Stimulated activated CD8-positive, alpha-beta memory T cell treated with anti-CD3 and anti-CD28 coated beads, Interleukin-7, amount 100 ng/mL, for 48 hours (primary cell): Measurements from ENCODE around the gene RDH12.
"Not testable (repeated sequence)": the region's sequence is repeated elsewhere in the genome, so short reads cannot be mapped to it uniquely, and the experiment has no call there.

Experiments
- DNase-seq, 2 donors: peaks; one replicate each; pipeline ENCODE4 v3.0.0-alpha.2; 2020; ENCODE audit warnings: low read depth in 1 of 2; ENCODE audit errors: extremely low read depth in 1 of 2

RDH12 gene

DNA sequence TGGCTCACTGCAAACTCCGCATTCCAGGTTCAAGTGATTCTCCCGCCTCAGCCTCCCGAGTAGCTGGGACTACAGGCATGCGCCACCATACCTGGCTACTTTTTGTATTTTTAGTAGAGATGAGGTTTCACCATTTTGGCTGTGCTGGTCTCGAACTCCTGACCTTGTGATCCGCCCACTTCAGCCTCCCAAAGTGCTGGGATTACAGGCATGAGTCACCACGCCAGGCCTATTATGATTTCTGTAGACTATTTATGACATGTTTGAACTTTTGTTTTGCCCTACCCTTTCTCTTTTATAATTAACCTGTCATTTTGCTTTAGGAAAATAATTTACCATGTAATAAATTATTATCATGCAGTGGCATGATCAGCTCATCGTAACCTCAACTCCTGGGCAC lies at the start of gene RDH12:
RDH12 (plus strand) TSS at position 395 of the 400 bp plus-strand sequence. CDS start 20,757 bp downstream, outside the sequence.
- not testable (repeated sequence) for DNase-seq

DNA sequence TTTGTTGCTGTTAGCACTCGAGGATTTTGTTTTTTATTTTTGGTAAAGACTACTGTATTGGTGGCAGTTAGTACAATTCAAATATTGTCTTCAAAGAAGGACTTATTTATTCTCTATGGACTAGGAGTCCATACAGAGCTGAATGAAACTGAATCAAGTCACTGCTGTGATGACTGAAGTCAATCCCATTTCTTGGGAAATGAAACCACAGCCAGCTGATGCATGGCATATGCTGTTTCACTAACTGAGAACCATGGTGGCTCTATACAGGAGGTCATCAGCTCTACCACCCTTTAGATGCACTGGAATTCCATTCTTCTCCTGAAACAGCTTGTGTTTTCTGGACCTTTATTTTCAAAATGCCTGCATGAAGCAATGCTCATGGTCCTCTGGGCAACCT lies 49.5 kb upstream of the RDH12 start:
- no peak for DNase-seq

DNA sequence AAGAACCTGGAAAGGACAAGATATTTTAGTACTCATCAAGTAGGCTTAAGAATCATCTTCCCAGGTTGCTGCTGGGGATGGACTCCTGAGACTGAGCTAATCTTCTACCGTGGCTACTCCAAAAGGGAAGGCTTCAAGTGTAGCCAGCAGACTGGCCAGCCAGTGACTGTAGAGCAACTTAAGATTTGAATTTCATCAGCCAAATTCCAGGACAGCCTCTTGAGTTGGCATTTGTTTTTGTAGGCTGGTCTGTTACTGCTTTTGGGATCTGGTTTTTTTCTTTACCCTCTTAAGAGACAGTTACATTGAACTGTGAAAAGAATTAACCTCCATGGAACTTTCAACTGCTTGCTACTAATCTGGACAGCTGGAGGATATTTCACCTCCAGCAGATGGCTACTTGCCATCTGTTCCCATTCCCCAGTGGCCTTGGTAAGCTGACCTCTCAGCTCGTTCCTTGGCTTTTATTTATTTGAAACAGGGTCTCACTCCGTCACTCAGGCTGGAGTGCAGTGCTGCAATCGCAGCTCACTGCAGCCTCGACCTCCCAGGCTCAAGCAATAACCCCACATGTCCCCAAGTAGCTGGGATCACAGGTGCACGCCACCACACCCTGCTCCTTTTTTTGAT lies 47.9 kb upstream of the RDH12 start:
- DNase-seq, result no peak

DNA sequence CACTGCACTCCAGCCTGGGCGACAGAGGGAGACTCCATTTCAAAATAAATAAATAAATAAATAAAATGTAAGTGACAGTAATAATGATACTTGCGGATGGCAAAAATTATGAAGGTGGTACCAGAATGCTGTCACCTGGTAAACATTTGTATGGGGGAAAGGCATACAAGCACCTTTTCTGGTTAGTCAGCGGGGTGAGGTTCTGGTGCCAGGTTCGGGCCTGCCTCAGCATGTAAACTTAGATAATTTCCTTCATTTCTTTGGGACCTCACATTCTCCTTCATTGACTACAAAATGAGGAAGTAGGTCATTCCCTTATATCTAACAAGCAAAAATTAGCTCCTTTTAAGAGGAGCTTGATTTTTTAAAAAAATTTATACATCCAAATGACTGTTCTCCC lies 38.1 kb upstream of the RDH12 start:
- no peak for DNase-seq

DNA sequence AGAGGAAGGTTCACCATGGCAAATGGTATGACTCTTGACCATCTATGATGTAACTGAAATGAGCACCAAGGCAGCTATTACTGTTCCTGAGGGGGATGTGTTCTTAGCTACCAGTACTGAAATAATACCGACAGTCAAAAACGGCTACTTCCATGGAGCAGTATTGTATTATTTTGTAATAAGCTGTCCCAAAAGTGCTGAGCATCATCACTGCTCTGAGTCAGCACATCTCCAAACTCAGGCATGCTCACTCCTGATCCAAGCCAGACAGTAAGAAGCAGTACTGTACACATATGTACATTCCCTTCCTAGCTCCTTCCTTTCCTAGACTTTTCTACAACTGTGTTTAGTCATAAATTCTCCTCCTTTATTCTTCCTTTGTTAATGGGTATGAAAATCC lies 35.8 kb upstream of the RDH12 start:
- no peak for DNase-seq

DNA sequence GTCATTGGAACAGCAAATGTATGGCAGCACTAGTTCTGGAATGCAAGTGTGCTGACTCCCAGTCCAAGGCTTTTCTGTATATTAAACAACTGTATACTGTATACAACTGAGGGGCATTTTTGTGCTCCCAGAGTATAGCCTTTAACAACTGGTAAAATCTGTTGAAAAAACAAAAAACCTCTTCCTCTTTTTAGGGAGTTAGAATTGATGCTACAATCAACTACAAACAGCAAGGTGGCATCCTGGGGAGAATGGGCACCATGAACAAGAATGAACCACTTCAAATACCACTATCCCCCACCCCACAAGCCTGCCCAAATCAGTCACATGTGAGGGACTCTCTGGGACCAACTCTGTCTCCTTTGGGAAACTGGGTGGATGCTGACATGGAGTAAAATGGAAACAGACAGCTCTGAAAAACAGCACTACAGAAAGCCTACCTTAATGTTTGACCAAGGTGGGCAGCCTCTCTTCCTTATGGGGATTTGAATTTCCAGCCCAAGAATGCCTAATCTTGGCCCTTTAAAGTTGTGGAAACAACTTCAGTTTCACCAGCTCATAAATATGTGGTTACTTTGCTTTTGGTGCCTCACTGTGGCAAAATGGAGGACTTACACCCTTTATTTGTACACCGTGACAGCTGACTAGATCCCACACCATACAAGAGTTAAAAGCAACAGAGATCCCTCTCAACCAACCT lies 34.8 kb upstream of the RDH12 start:
- no peak for DNase-seq

DNA sequence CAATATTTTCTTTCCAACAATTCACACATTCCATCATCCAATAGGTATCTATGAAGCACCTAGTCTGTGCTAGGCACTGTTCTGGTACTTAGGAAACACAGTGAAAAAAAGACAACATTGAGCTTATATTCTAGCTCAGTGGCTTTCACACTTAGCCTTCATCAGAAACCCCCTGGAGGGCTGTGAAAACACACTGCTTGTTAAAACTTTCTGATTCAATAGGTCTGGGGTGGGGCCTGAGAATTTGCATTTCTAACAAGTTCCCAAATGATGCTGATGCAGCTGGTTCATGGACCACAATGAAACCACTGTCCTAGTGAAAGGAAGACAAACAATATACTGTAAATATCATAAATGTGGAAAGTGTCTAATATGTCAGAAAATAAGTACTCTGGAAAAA lies 33.1 kb upstream of the RDH12 start:
- no peak for DNase-seq

DNA sequence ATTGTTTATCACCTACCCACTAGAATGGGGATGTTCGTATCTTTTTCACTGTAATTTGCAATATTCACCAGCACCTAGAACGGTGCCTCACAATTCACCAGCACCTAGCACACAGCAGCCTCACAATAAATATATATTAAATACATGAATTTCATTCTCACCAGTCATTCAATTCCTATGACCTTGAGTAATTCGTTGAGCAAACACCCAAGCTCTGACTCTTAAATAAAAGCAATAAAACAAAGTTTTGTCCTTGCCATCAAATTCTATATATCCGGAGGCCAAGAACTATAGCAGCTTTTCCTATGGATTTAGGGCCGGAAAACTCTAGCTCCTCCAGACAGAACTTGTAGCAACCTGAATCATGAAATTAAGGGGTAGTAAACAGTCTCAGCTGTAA lies 28.2 kb upstream of the RDH12 start:
- no peak for DNase-seq

DNA sequence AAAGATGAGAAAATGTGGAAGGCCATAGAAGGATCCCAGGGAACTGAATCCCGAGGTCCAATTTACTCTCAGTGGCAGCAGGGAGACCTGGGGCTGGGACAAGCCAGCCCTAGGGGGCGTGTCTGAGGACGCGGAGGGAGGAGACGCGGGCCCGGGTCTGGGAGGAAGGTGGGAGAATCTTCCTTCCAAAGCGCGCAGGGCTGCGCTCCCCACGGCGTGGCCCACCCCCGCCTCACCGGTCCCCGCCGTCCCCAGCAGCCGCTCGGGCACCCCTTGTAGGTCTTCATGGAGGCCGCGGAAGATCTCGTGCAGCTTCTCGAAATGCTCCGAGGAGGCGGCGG lies 27.6 kb upstream of the RDH12 start:
- peak; percentile 29 to 32 for DNase-seq

DNA sequence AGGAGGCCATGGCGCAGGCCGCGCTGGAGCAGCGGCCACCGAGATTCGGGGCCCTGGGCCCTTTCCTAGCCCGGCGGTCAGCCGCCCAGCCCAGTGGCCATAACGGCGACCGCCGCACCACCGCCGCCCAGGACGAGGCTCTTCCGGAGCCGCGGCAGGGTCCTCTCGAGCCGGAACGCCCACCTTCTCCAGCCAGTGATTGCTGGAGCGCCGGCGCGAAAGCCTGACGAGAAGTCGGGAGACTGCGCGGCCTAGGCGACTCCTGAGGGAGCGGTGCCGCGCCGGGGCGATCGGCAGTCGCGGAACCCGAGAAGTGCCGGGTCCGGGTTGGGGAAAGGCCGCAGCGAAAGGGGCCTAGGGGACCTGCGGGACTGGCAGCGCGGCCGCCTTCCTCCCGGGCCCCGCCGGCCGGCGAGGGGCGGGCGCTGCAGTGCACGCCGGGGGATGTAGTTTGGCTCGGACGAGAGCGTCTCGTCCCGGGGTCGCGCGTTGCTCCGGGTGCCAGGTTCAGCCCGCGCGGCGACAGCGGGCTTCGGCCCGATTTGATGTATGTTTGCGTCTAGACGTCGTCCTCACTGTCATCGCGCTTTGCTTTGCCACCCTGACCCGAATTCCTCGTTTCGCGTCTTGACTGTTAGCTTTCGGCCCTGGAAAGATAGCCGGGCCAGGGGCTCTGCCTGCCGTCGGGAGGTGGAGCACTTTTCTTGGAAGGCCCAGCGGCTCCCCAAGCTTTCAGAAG lies 27.0 kb upstream of the RDH12 start, which contains the start of gene VTI1B:
VTI1B (minus strand) TSS at position 153 of the 739 bp plus-strand sequence; CDS start at position 10, 143 bp downstream.
- DNase-seq, result peak; percentile 57 to 64

DNA sequence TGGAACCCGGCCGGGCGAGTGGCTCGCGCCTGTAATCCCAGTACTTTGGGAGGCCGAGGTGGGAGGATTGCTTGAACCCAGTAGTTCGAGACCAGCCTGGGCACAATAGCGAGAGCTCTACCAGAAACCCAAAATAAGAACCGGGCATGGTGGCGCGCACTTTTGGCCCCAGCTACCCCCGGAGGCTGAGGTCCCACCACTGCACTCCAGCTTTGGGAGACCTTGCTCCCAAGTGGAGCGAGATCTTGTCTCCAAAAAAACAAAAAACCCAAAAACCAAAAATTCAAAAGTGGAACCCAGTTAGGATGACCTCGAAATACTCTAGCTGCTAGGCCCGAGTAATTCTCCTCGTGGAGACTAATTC lies 26.5 kb upstream of the RDH12 start:
- no peak for DNase-seq

DNA sequence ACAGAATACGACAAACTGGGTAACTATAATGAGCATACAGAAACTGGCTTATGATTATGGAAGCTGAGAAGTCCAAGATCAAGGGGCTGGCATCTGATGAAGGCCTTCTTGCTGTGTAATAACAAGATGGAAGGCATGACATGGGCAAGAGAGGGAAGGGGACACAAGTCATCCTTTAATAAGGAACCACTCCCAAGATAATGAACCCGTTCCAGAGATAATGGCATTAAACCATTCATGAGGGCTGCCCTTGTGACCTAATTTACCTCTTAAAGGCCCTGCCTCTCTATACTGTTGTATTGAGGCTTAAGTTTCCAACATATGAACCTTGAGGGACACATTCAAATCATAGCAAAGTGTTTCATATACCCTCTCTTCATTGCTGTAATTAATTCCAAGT lies 22.7 kb upstream of the RDH12 start:
- DNase-seq, result no peak

DNA sequence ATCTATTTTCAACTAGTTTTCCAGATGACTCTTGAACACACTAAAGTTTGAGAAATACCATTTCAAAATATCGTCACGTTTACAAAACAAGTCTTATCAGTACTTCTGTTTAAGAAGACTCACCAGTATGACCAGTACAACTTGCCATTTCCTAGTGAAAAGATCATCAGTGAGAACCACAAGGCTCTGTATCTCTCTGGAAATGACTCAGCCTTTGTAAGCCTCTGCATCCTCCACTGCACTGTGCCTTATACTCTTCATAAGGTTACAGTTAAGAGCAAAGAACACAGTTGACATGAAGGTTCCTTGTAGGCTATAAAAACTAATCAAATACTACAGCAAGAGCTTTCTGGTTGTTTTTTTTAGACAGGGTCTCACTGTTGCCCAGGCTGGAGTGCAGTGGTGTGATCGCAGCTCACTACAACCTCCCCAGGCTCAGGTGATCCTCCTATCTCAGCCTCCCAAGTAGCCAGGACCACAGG lies 21.5 kb upstream of the RDH12 start:
- DNase-seq, result no peak

DNA sequence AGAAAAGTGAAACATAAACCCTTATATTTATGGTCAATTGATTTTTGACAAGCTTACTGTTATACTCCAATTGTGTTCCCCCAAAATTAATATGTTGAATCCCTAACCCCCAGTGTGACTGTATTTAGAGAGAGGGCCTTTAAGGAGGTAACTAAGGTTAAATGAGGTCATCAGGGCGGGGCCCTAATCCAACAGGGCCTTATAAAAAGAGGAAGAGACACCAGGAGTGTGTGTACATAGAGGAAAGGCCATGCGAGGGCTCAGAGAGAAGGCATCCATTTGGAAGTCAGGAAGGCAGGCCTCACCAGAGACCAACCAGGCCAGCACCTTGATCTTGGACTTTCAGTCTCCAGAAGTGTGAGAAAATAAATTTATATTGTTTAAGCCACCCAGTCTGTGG lies 20.7 kb upstream of the RDH12 start:
- no peak for DNase-seq

DNA sequence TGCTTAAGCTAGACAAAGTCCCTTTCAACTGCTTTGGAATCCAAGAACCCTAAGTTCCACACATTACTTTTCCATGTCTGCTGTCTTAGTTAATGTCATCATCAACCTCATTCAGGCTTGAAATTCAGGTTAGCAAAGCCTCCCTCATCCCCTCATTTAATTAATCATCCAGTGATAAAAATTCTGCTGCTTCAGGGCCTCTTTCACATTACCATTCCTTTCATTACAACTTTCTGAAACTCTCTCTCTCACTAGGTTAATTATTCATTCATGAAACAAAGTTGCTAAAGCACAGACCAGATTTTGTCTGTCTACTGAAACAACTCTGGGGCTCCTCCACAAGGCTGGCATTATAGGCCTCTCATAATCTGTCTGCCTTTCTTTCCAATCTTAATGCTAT lies 17.8 kb upstream of the RDH12 start:
- no peak for DNase-seq

DNA sequence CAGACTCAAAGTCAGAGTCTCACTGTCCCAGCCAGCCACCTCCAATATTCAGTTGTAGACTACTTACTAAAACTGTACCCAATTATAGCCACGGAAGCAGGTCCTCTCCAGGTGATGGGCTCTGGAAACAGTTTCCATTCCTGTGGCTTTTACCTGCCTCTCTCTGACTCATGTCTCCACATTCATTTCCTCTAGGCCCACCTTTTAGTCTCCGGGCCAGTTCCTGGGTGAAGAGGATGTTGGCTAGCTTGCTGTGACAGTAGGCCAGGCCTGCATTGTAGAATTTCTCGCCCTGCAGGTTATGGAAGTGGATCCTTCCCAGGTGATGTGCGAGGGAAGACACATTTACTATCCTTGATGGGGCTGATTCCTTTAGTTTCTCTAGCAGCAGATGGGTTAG lies 11.7 kb upstream of the RDH12 start:
- DNase-seq, result no peak

DNA sequence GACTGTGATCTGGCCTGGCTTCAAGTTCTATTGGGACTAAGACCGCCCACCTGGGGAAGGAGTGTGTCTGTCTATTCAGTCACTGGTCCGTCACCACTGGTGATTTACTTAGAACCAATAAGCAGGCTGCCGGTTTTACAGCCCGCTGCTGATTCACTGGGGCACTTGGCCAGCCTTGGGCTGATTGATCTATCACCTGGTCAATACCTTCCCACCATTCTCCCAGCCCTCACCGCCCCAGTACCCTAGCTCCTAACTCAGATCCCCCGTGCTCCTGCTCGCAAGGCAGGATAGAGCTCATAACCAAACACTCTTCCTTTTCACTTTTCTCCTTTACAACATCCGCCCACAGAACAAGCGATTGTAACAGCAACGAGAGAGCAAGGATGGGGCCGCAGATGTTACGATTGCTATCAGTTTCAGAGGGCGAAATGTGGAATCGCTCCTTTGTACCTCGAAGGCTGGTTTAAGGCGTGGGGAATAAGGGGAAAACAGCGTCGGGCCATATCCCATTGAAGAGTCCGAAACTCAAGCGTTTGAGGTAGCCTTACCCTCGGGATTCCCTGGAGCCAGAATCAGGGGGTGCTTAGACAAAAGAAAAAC lies 6.8 kb upstream of the RDH12 start:
- peak; percentile 39 to 86 for DNase-seq

DNA sequence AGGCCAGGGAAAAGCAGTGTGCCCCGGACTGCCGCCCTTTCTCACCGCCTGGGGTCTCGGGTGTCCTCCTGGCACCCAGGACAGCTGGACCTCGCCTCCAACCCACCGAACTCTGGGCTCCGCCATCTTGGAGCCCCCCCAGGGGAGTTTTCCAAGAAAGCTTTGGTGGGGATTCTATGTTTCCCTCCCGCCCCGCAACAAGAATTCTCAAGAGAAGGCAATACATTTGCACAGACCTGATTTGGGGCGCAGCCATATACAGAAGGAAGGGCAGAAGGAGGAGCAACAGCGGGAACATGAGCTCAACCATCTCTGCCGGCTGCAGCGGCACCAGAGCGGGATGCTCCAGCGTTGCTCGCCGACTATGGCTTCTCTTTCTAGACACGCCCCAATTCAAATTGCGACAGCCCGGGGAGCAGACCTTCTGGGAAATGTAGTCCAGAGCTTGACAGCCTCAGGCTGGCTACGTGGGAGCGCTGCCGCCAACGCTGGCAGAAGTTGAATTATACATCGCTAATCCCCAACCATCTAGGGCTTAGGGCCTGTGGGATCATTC lies 6.2 kb upstream of the RDH12 start, which contains the start of gene RDH11:
RDH11 (minus strand) TSS at position 371 of the 556 bp plus-strand sequence; CDS start at position 310, 61 bp downstream.
- peak; percentile 50 to 82 for DNase-seq

DNA sequence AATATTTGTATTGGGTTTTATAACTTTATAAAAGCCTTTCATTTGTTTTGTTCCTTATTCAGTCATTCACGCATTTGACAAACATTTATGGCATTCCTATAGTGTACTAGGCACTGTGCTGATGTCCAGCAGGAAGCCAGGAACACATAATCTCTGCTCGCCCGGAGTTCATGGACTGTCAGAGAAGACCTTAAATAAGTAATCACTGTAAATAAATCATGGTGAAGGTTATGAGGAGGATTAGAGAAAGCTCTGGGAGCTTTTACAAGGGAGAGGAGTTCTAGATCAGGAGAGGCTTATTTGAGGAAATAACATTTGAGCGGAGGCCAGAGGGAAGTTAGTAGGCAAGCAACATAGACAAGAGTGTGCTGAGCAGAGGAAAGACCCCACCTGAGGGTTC lies 4.7 kb upstream of the RDH12 start:
- DNase-seq, result no peak

DNA sequence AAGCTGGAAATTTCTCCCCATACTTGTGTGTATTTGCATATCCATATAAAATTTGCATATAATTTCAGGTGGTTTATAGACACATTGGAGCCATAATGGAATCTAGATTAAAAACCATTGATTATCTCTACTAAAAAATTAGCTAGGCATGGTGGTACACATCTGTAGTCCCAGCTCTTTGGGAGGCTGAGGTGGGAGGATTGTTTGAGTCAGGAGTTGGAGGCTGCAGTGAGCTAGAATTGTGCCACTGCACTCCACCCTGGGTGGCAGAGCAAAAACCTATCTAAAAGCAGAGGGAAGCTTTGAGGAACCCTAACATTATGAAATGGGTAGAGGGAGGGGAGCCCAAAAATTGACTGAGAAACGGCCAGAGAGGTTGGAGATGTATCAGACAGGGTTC lies 3.5 kb upstream of the RDH12 start:
- DNase-seq, result no peak

DNA sequence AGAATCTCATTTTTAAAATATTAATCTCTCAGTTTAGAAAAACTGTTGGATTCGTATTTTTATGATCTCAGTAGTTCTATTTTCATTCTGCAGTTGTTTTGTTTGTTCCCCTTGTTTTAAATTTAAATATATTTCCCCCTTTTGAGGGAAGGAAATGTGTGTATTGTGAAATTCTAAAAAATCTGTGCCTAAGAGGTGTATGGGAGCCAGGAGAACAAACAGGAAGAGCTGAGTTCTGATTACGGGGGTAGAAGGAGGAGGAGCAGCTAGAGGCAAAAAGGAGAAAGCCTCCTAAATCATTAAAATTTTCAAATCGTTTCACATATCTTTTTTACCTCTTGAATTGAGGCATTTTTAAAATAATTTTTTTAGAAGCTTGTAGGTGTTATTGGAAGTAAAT lies 2.3 kb downstream of the RDH12 start:
- DNase-seq, result no peak
